ENCODE data around the gene GZMM.

DNA sequence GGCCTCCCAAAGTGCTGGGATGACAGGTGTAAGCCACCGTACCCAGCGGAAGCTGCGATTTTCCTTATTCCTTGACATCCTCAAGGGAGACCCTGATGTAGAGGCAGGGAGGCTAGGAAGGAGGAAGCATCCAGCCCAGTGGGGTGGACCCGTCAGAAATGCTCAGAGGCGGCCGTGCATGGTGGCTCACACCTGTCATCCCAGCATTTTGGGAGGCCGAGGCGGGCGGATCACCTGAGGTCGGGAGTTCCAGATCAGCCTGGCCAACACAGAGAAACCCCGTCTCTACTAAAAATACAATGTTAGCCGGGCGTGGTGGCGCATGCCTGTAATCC, 11.6 kb downstream of the GZMM start:
- TF ChIP-seq, protein P1, sequence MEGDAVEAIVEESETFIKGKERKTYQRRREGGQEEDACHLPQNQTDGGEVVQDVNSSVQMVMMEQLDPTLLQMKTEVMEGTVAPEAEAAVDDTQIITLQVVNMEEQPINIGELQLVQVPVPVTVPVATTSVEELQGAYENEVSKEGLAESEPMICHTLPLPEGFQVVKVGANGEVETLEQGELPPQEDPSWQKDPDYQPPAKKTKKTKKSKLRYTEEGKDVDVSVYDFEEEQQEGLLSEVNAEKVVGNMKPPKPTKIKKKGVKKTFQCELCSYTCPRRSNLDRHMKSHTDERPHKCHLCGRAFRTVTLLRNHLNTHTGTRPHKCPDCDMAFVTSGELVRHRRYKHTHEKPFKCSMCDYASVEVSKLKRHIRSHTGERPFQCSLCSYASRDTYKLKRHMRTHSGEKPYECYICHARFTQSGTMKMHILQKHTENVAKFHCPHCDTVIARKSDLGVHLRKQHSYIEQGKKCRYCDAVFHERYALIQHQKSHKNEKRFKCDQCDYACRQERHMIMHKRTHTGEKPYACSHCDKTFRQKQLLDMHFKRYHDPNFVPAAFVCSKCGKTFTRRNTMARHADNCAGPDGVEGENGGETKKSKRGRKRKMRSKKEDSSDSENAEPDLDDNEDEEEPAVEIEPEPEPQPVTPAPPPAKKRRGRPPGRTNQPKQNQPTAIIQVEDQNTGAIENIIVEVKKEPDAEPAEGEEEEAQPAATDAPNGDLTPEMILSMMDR (IDR thresholded peaks at IDR 0.05): no peak
- TF ChIP-seq POLR2A (IDR thresholded peaks at IDR 0.05): no peak

All from body of pancreas (tissue), 4 donors.